Measurements from ENCODE around the gene MCU. TPM values are rescaled to one million over a fixed set of nuclear protein-coding genes. Genes with fewer than 3 reads are reported as not detected.

Gene MCU
- total RNA-seq, 1 donor from 2014 or later, result 31.8 TPM

GRCh38 chr10:72930276-72930675 is 238.3 kb downstream of the MCU start:
- DNase-seq (ENCODE audit: low read depth) (no peak), FAIRE-seq (no peak)
- TF ChIP-seq EZH2 (IDR thresholded peaks at IDR 0.05; ENCODE audit: insufficient read depth, low read length) (no peak), CTCF (IDR thresholded peaks at IDR 0.05; ENCODE audit: insufficient read depth, low read depth, low read length) (no peak)
- no peaks in the 10 kb centered on the region for H3K79me2 ChIP-seq (ENCODE audit: insufficient read depth, low read length)
- Mint-ChIP-seq H3K36me3 (ENCODE audit: low read depth, unreplicated experiment) (peaks cover 5% of the 10 kb centered on the region), H3K27me3 (ENCODE audit: low read depth, unreplicated experiment) (peaks cover 5% of the 10 kb centered on the region), H3K4me3 (ENCODE audit: unreplicated experiment) (no peak overlapping the region), H3K27ac (ENCODE audit: unreplicated experiment) (no peak overlapping the region), H3K4me1 (ENCODE audit: low read depth, unreplicated experiment) (peaks cover 4% of the 10 kb centered on the region), H3K9me3 (ENCODE audit: unreplicated experiment) (no peaks in the 10 kb centered on the region)
- no peak overlapping the region for H3K4me3 ChIP-seq (ENCODE audit: insufficient read depth, low read depth, low read length)
- H3K4me1 ChIP-seq (ENCODE audit: insufficient read depth, low read length), result no peaks in the 10 kb centered on the region
- H2AFZ ChIP-seq (ENCODE audit: low read depth, low read length), result no peak overlapping the region
- no peak overlapping the region for H3K4me2 ChIP-seq (ENCODE audit: low read length)
- no peaks in the 10 kb centered on the region for H3K27me3 ChIP-seq (ENCODE audit: insufficient read depth, low read length)
- H4K20me1 ChIP-seq (ENCODE audit: insufficient read depth, low read length), result no peaks in the 10 kb centered on the region
- no peak overlapping the region for H3K9ac ChIP-seq (ENCODE audit: low read length)
- H3K36me3 ChIP-seq (ENCODE audit: insufficient read depth, low read length), result no peaks in the 10 kb centered on the region
- H3K27ac ChIP-seq (ENCODE audit: low read depth, low read length), result no peak overlapping the region
- no peaks in the 10 kb centered on the region for H3K9me3 ChIP-seq (ENCODE audit: insufficient read depth, low read depth, low read length)

DNA sequence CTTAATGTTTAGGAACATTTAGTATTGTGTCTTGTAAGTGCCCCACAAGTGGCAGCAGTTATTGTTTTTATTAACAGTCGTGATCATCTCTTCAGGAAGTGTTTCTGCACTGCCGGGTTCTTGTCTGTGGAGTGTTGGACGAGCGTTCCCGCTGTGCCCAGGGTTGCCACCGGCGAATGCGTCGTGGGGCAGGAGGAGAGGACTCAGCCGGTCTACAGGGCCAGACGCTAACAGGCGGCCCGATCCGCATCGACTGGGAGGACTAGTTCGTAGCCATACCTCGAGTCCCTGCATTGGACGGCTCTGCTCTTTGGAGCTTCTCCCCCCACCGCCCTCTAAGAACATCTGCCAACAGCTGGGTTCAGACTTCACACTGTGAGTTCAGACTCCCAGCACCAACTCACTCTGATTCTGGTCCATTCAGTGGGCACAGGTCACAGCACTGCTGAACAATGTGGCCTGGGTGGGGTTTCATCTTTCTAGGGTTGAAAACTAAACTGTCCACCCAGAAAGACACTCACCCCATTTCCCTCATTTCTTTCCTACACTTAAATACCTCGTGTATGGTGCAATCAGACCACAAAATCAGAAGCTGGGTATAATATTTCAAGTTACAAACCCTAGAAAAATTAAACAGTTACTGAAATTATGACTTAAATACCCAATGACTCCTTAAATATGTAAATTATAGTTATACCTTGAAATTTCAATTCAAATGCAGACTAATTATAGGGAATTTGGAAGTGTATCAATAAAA is 240.5 kb downstream of the MCU start:
- Histone ChIP-seq H3K4me2 (ENCODE audit: low read length) (no peak overlapping the region), H3K79me2 (ENCODE audit: insufficient read depth, low read length) (no peaks in the 10 kb centered on the region), H3K4me1 (ENCODE audit: insufficient read depth, low read length) (no peaks in the 10 kb centered on the region), H3K27ac (ENCODE audit: low read depth, low read length) (no peak overlapping the region), H3K4me3 (ENCODE audit: insufficient read depth, low read depth, low read length) (no peak overlapping the region), H3K36me3 (ENCODE audit: insufficient read depth, low read length) (no peaks in the 10 kb centered on the region), H2AFZ (ENCODE audit: low read depth, low read length) (no peak overlapping the region), H3K27me3 (ENCODE audit: insufficient read depth, low read length) (no peaks in the 10 kb centered on the region), H4K20me1 (ENCODE audit: insufficient read depth, low read length) (no peaks in the 10 kb centered on the region), H3K9ac (ENCODE audit: low read length) (no peak overlapping the region), H3K9me3 (ENCODE audit: insufficient read depth, low read depth, low read length) (no peaks in the 10 kb centered on the region)
- FAIRE-seq, result no peak
- H3K36me3 Mint-ChIP-seq (ENCODE audit: low read depth, unreplicated experiment), result peaks cover 2% of the 10 kb centered on the region
- no peak overlapping the region for H3K27ac Mint-ChIP-seq (ENCODE audit: unreplicated experiment)
- no peak overlapping the region for H3K4me3 Mint-ChIP-seq (ENCODE audit: unreplicated experiment)
- peaks cover 8% of the 10 kb centered on the region for H3K4me1 Mint-ChIP-seq (ENCODE audit: low read depth, unreplicated experiment)
- no peak for DNase-seq (ENCODE audit: low read depth)
- no peak for TF ChIP-seq CTCF (IDR thresholded peaks at IDR 0.05; ENCODE audit: insufficient read depth, low read depth, low read length)
- TF ChIP-seq EZH2 (IDR thresholded peaks at IDR 0.05; ENCODE audit: insufficient read depth, low read length), result no peak
- no peaks in the 10 kb centered on the region for H3K27me3 Mint-ChIP-seq (ENCODE audit: low read depth, unreplicated experiment)
- no peaks in the 10 kb centered on the region for H3K9me3 Mint-ChIP-seq (ENCODE audit: unreplicated experiment)

- Histone ChIP-seq H3K9ac (ENCODE audit: low read length) (no peak overlapping the region), H3K27ac (ENCODE audit: low read depth, low read length) (no peak overlapping the region), H3K4me1 (ENCODE audit: insufficient read depth, low read length) (no peaks in the 10 kb centered on the region), H3K27me3 (ENCODE audit: insufficient read depth, low read length) (no peaks in the 10 kb centered on the region), H3K4me3 (ENCODE audit: insufficient read depth, low read depth, low read length) (no peak overlapping the region), H3K9me3 (ENCODE audit: insufficient read depth, low read depth, low read length) (no peaks in the 10 kb centered on the region), H3K36me3 (ENCODE audit: insufficient read depth, low read length) (no peaks in the 10 kb centered on the region), H3K4me2 (ENCODE audit: low read length) (no peak overlapping the region), H3K79me2 (ENCODE audit: insufficient read depth, low read length) (no peaks in the 10 kb centered on the region), H2AFZ (ENCODE audit: low read depth, low read length) (no peak overlapping the region), H4K20me1 (ENCODE audit: insufficient read depth, low read length) (no peaks in the 10 kb centered on the region)
- TF ChIP-seq CTCF (IDR thresholded peaks at IDR 0.05; ENCODE audit: insufficient read depth, low read depth, low read length), result no peak
- DNase-seq (ENCODE audit: low read depth), result no peak
- Mint-ChIP-seq H3K4me3 (ENCODE audit: unreplicated experiment) (no peak overlapping the region), H3K9me3 (ENCODE audit: unreplicated experiment) (no peaks in the 10 kb centered on the region), H3K36me3 (ENCODE audit: low read depth, unreplicated experiment) (no peaks in the 10 kb centered on the region), H3K4me1 (ENCODE audit: low read depth, unreplicated experiment) (peaks cover 8% of the 10 kb centered on the region), H3K27me3 (ENCODE audit: low read depth, unreplicated experiment) (no peaks in the 10 kb centered on the region), H3K27ac (ENCODE audit: unreplicated experiment) (no peak overlapping the region)
- no peak for FAIRE-seq
Observed at GRCh38 chr10:72935361-72935760, 243.4 kb downstream of the MCU start.
